ENCODE results near the gene CNOT6. TPM values are rescaled to one million over a fixed set of nuclear protein-coding genes. Genes with fewer than 3 reads are reported as not detected.

The CNOT6 gene
- total RNA-seq, 6 experiments from 2014 or later, result 17.0 to 20.8 (median 17.6) TPM

GRCh38 chr5:180609817-180610550 lies 115.8 kb downstream of the CNOT6 start:
- Mint-ChIP-seq H3K36me3 (ENCODE audit: low read depth) (no peaks in the 10 kb centered on the region), H3K4me1 (ENCODE audit: low read depth) (no peaks in the 10 kb centered on the region), H3K27me3 (ENCODE audit: insufficient read depth) (peaks cover 2% of the 10 kb centered on the region), H3K9me3 (peaks cover 11% of the 10 kb centered on the region; the same call in 1 of the 2 replicates), H3K4me3 (no peak overlapping the region), H3K27ac (no peak overlapping the region)
- TF ChIP-seq, protein P1, sequence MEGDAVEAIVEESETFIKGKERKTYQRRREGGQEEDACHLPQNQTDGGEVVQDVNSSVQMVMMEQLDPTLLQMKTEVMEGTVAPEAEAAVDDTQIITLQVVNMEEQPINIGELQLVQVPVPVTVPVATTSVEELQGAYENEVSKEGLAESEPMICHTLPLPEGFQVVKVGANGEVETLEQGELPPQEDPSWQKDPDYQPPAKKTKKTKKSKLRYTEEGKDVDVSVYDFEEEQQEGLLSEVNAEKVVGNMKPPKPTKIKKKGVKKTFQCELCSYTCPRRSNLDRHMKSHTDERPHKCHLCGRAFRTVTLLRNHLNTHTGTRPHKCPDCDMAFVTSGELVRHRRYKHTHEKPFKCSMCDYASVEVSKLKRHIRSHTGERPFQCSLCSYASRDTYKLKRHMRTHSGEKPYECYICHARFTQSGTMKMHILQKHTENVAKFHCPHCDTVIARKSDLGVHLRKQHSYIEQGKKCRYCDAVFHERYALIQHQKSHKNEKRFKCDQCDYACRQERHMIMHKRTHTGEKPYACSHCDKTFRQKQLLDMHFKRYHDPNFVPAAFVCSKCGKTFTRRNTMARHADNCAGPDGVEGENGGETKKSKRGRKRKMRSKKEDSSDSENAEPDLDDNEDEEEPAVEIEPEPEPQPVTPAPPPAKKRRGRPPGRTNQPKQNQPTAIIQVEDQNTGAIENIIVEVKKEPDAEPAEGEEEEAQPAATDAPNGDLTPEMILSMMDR (IDR thresholded peaks at IDR 0.05), result no peak
- no peak for DNase-seq

GRCh38 chr5:180611140-180611850 lies 117.1 kb downstream of the CNOT6 start:
- Mint-ChIP-seq H3K27me3 (ENCODE audit: insufficient read depth) (peaks cover 2% of the 10 kb centered on the region), H3K27ac (no peak overlapping the region), H3K36me3 (ENCODE audit: low read depth) (no peaks in the 10 kb centered on the region), H3K4me1 (ENCODE audit: low read depth) (no peaks in the 10 kb centered on the region), H3K4me3 (no peak overlapping the region), H3K9me3 (peaks cover 14% of the 10 kb centered on the region; the same call in 1 of the 2 replicates)
- TF ChIP-seq, protein P1 (IDR thresholded peaks at IDR 0.05), result no peak
- DNase-seq, result no peak

- Mint-ChIP-seq H3K27me3 (ENCODE audit: insufficient read depth) (peaks cover 4% of the 10 kb centered on the region), H3K9me3 (peaks cover 14% of the 10 kb centered on the region; the same call in 1 of the 2 replicates), H3K4me1 (ENCODE audit: low read depth) (no peaks in the 10 kb centered on the region), H3K36me3 (ENCODE audit: low read depth) (no peaks in the 10 kb centered on the region), H3K4me3 (no peak overlapping the region), H3K27ac (no peak overlapping the region)
- TF ChIP-seq, protein P1 (IDR thresholded peaks at IDR 0.05), result no peak
- DNase-seq, result no peak
Measured at GRCh38 chr5:180612683-180613082, 118.5 kb downstream of the CNOT6 start.

DNA sequence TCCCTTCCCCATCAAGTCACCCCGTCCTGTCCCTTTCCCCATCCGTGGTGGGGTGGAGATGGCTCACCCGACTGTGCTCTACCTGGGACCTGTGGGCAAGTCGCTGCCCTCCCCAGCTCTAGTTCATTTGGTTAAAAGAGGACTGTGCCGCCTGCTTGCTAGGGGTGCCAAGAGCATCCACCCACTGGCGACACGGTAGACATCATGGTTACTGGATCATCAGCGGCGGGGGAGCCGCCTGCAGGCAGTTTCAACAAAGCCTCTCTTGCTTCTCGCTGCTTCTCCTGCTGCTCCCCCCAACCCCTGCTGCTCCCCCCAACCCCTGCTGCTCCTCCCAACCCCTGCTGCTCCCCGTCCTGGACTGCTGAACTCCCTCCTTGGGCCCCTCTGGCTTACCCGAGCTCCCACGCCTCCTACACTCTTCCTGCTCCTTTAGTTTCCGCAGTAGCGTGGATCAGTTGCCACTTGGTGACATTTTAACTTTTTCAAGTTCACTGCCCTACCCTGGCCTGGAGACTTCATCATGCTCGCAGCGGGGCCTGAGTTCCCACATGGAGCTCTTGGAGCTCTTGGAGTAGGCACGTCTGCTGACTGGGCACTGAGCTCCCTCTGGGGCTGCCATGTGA lies 119.1 kb downstream of the CNOT6 start:
- TF ChIP-seq, protein P1 (IDR thresholded peaks at IDR 0.05), result no peak
- Mint-ChIP-seq H3K4me1 (ENCODE audit: low read depth) (no peaks in the 10 kb centered on the region), H3K9me3 (peaks cover 14% of the 10 kb centered on the region; the same call in 1 of the 2 replicates), H3K36me3 (ENCODE audit: low read depth) (no peaks in the 10 kb centered on the region), H3K27ac (no peak overlapping the region), H3K27me3 (ENCODE audit: insufficient read depth) (peaks cover 4% of the 10 kb centered on the region), H3K4me3 (no peak overlapping the region)
- no peak for DNase-seq

- Mint-ChIP-seq H3K4me1 (ENCODE audit: low read depth) (no peaks in the 10 kb centered on the region), H3K27ac (no peak overlapping the region), H3K9me3 (peaks cover 14% of the 10 kb centered on the region; the same call in 1 of the 2 replicates), H3K27me3 (ENCODE audit: insufficient read depth) (peaks cover 4% of the 10 kb centered on the region), H3K36me3 (ENCODE audit: low read depth) (no peaks in the 10 kb centered on the region), H3K4me3 (no peak overlapping the region)
- TF ChIP-seq, protein P1 (IDR thresholded peaks at IDR 0.05), result no peak
- no peak for DNase-seq
Measured at GRCh38 chr5:180613814-180614188, 119.6 kb downstream of the CNOT6 start.

All from HFFc6 (cell line).